ENCODE results near the gene UBE2G2.

DNA sequence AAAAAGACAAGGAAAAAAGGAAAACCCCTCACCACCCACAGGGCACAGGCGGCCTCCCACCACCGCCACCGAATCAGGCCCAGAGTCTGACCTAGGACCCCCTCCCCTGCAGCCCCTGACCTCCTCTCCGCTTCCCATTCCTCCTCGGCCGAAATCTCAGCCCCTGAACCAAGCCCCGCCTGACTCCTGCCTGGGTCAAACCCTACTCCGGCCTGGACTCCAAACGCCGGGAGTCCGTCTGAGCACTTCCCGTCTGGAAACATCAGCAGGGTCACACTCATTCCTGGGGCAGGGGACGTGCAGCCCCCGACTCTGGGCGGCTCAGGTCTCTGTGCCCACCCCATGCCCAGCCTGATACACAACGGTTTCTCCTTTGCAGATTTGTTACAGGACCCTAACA lies 42.6 kb upstream of the UBE2G2 start:
- TF ChIP-seq, protein P1, sequence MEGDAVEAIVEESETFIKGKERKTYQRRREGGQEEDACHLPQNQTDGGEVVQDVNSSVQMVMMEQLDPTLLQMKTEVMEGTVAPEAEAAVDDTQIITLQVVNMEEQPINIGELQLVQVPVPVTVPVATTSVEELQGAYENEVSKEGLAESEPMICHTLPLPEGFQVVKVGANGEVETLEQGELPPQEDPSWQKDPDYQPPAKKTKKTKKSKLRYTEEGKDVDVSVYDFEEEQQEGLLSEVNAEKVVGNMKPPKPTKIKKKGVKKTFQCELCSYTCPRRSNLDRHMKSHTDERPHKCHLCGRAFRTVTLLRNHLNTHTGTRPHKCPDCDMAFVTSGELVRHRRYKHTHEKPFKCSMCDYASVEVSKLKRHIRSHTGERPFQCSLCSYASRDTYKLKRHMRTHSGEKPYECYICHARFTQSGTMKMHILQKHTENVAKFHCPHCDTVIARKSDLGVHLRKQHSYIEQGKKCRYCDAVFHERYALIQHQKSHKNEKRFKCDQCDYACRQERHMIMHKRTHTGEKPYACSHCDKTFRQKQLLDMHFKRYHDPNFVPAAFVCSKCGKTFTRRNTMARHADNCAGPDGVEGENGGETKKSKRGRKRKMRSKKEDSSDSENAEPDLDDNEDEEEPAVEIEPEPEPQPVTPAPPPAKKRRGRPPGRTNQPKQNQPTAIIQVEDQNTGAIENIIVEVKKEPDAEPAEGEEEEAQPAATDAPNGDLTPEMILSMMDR (IDR thresholded peaks at IDR 0.05; ENCODE audit: borderline replicate concordance, extremely low read depth, low read length, poor library complexity, severe bottlenecking): no peak
- TF ChIP-seq EZH2 (IDR thresholded peaks at IDR 0.05; ENCODE audit: borderline replicate concordance, low read depth, low read length, severe bottlenecking): no peak
